ENCODE measurements around the gene VSIG2.

DNA sequence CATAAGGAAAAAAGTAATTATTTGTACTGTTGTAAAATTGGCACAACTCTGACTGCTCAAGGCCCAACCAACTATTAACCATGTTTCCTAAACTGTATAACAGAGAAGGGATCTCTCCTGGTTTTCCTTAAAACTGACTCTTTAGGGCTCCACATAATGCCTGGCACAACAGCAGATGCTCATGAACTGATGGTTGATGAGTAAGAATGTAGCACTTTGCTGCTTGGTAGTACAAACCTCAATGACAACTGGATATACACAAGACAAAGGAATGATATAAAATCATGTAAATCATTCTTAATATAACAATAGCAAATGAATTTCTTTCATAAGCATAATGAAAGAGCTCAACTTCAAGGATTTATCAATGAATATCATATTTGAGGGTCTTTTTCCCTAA lies 36.5 kb upstream of the VSIG2 start:
- TF ChIP-seq, protein P1, sequence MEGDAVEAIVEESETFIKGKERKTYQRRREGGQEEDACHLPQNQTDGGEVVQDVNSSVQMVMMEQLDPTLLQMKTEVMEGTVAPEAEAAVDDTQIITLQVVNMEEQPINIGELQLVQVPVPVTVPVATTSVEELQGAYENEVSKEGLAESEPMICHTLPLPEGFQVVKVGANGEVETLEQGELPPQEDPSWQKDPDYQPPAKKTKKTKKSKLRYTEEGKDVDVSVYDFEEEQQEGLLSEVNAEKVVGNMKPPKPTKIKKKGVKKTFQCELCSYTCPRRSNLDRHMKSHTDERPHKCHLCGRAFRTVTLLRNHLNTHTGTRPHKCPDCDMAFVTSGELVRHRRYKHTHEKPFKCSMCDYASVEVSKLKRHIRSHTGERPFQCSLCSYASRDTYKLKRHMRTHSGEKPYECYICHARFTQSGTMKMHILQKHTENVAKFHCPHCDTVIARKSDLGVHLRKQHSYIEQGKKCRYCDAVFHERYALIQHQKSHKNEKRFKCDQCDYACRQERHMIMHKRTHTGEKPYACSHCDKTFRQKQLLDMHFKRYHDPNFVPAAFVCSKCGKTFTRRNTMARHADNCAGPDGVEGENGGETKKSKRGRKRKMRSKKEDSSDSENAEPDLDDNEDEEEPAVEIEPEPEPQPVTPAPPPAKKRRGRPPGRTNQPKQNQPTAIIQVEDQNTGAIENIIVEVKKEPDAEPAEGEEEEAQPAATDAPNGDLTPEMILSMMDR (IDR thresholded peaks at IDR 0.05; ENCODE audit: low read depth, low read length) = no peak
- TF ChIP-seq EZH2phosphoT487 (IDR thresholded peaks at IDR 0.05; ENCODE audit: low read depth) = no peak
